AG08396 (cell line): ENCODE results near the gene PCSK4.

Experiments
- DNase-seq: peaks from one replicate; pipeline ENCODE4 v3.0.0; 2012; ENCODE audit warnings: low spot score, mixed read lengths

The PCSK4 gene

GRCh38 chr19:1470305-1471009 is 19.7 kb downstream of the PCSK4 start:
- DNase-seq = peak; percentile 72

- DNase-seq = no peak
Measured at GRCh38 chr19:1470055-1470304, 20.2 kb downstream of the PCSK4 start.

GRCh38 chr19:1469255-1470054 is 20.7 kb downstream of the PCSK4 start:
- DNase-seq = no peak

GRCh38 chr19:1468821-1469254 is 21.3 kb downstream of the PCSK4 start:
- DNase-seq = peak; percentile 71

- no peak for DNase-seq
Measured at GRCh38 chr19:1468274-1468820, 21.8 kb downstream of the PCSK4 start.

- DNase-seq = no peak
Measured at GRCh38 chr19:1467490-1468273, 22.5 kb downstream of the PCSK4 start.

- DNase-seq = no peak
Measured at GRCh38 chr19:1467215-1467489, 23.0 kb downstream of the PCSK4 start.

GRCh38 chr19:1466461-1467214 is 23.5 kb downstream of the PCSK4 start:
- no peak for DNase-seq

- DNase-seq = no peak
Measured at GRCh38 chr19:1466018-1466460, 24.1 kb downstream of the PCSK4 start.

GRCh38 chr19:1465191-1466016 is 24.7 kb downstream of the PCSK4 start:
- peak; percentile 80 for DNase-seq

GRCh38 chr19:1461862-1462261 is 28.3 kb downstream of the PCSK4 start:
- DNase-seq = no peak

- no peak for DNase-seq
Measured at GRCh38 chr19:1460033-1460995, 29.8 kb downstream of the PCSK4 start.

GRCh38 chr19:1459479-1459878 is 30.7 kb downstream of the PCSK4 start:
- no peak for DNase-seq

GRCh38 chr19:1457892-1458291 is 32.3 kb downstream of the PCSK4 start:
- no peak for DNase-seq

GRCh38 chr19:1457031-1457739 is 33.0 kb downstream of the PCSK4 start:
- DNase-seq = no peak

- no peak for DNase-seq
Measured at GRCh38 chr19:1456121-1456900, 33.8 kb downstream of the PCSK4 start.

GRCh38 chr19:1455336-1456120 is 34.6 kb downstream of the PCSK4 start:
- peak; percentile 86 for DNase-seq

- no peak for DNase-seq
Measured at GRCh38 chr19:1455002-1455335, 35.2 kb downstream of the PCSK4 start.
